Cardiac fibroblast (primary cell): ENCODE data around the gene MFAP2.
"Not testable (repeated sequence)": the region's sequence is repeated elsewhere in the genome, so short reads cannot be mapped to it uniquely, and the experiment has no call there.

Source experiments
- DNase-seq, 2 donors: peaks; one replicate each; pipeline versions ENCODE4 v3.0.0 to v3.0.0-alpha.2; 2010; ENCODE audit warnings: low read depth in 2 of 2
- H3K4me3 ChIP-seq, 2 donors: replicated peaks in 1 of 2; 1 replicate in 1 of 2; 2 replicates in 1 of 2; pipeline ENCODE4 v1.5.1; 2011; ENCODE audit warnings: low read depth in 2 of 2, low read length in 2 of 2, mild to moderate bottlenecking in 2 of 2, moderate library complexity in 1 of 2
- TF ChIP-seq, protein P1 (sequence below): IDR thresholded peaks from one replicate; pipeline ENCODE4 v1.5.1; 2011; ENCODE audit warnings: low read depth, mild to moderate bottlenecking, low read length, inconsistent platforms

The MFAP2 gene

GRCh38 chr1:16956775-16957174 is 23.6 kb downstream of the MFAP2 start:
- TF ChIP-seq, protein P1, sequence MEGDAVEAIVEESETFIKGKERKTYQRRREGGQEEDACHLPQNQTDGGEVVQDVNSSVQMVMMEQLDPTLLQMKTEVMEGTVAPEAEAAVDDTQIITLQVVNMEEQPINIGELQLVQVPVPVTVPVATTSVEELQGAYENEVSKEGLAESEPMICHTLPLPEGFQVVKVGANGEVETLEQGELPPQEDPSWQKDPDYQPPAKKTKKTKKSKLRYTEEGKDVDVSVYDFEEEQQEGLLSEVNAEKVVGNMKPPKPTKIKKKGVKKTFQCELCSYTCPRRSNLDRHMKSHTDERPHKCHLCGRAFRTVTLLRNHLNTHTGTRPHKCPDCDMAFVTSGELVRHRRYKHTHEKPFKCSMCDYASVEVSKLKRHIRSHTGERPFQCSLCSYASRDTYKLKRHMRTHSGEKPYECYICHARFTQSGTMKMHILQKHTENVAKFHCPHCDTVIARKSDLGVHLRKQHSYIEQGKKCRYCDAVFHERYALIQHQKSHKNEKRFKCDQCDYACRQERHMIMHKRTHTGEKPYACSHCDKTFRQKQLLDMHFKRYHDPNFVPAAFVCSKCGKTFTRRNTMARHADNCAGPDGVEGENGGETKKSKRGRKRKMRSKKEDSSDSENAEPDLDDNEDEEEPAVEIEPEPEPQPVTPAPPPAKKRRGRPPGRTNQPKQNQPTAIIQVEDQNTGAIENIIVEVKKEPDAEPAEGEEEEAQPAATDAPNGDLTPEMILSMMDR = no peak
- no peak overlapping the region for H3K4me3 ChIP-seq
- no peak for DNase-seq

- TF ChIP-seq, protein P1 = no peak
- no peak for DNase-seq
These were observed 25.2 kb downstream of the MFAP2 start for GRCh38 chr1:16955186-16955585.

GRCh38 chr1:16954579-16954978 is 25.8 kb downstream of the MFAP2 start:
- no peak overlapping the region for H3K4me3 ChIP-seq
- no peak for DNase-seq
- TF ChIP-seq, protein P1 = no peak

More at GRCh38 chr1:16955186-16955585, 25.2 kb downstream of the MFAP2 start:
- no peak overlapping the region for H3K4me3 ChIP-seq

GRCh38 chr1:16952376-16952775 is 28.0 kb downstream of the MFAP2 start:
- not testable (repeated sequence) for DNase-seq, H3K4me3 ChIP-seq

GRCh38 chr1:16949026-16949425 is 31.4 kb downstream of the MFAP2 start:
- DNase-seq = peak; percentile 58 to 76
- H3K4me3 ChIP-seq = not testable (repeated sequence)

DNA sequence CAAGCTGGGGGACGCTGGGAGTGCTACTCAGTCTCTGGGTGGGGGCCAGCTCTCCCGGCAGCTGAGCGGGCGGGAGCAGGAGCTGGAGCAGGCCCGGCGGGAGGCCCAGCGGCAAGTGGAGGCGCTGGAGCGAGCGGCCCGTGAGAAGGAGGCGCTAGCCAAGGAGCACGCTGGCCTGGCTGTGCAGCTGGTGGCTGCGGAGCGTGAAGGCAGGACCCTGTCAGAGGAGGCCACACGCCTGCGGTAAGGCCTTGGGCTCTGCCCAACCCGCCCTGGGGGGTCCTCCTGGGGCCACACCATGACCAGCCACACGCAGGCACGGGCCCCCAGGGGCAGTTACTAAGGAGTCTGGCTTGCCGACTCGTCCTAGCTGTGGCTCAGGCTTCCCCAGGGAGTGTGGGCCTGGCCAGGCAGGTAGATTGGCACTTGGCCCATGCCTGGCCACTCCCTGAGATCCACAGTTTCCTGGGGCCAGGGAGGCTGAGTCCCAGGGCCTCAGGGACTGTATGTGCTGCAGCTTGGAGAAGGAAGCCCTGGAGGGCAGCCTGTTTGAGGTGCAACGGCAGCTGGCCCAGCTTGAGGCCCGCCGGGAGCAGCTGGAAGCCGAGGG is 32.0 kb downstream of the MFAP2 start:
- not testable (repeated sequence) for DNase-seq, H3K4me3 ChIP-seq

DNA sequence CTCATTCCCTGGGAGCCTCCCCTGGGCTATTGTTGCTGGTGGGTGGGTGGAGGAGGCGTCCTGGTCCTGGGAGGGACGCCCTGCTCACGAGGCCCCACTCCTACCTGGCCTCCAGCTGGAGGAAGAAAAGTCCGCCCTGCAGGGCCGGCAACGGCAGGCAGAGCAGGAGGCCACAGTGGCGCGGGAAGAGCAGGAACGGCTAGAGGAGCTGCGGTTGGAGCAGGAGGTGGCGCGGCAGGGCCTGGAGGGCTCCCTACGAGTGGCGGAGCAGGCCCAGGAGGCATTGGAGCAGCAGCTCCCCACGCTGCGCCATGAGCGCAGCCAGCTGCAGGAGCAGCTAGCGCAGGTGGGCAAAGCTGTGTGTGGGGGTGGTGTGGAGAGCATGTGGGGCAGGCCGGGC is 33.8 kb downstream of the MFAP2 start:
- DNase-seq = no peak
- TF ChIP-seq, protein P1 = no peak
- H3K4me3 ChIP-seq = no peak overlapping the region

DNA sequence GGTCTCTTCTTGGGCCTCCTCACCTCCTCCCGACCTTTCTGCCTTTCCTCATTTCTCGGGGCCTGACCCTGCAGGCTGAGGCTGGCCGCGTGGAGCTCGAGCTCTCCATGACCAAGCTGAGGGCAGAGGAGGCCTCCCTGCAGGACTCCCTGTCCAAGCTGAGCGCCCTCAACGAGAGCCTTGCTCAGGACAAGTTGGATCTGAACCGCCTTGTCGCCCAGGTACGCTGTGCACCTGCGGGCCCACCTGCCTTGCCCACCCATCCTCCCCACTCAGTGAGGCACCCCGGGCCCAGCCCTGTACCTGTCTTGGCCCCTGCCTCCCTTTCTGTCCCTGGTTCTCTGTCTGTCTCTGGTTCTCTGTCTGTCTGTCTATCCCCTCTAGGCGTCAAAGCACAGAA is 34.2 kb downstream of the MFAP2 start:
- not testable (repeated sequence) for DNase-seq, H3K4me3 ChIP-seq

- DNase-seq, H3K4me3 ChIP-seq: not testable (repeated sequence)
These were observed 34.9 kb downstream of the MFAP2 start for GRCh38 chr1:16945512-16945911.

DNA sequence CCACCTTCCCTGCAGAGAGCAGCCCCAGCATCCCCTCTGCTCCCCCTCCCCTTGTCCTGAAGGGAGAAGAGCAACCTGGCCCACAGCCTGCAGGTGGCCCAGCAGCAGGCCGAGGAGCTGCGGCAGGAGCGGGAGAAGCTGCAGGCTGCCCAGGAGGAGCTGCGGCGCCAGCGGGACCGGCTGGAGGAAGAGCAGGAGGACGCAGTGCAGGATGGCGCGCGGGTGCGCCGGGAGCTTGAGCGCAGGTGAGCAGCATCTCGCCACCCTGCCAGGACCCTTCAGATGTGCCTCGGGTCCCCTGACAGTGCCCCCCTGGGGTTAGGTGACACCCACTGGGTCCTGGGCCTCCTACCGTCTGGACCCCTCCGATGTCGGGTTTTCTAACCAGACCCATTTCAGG is 36.4 kb downstream of the MFAP2 start:
- no peak for DNase-seq
- TF ChIP-seq, protein P1 = no peak
- no peak overlapping the region for H3K4me3 ChIP-seq

DNA sequence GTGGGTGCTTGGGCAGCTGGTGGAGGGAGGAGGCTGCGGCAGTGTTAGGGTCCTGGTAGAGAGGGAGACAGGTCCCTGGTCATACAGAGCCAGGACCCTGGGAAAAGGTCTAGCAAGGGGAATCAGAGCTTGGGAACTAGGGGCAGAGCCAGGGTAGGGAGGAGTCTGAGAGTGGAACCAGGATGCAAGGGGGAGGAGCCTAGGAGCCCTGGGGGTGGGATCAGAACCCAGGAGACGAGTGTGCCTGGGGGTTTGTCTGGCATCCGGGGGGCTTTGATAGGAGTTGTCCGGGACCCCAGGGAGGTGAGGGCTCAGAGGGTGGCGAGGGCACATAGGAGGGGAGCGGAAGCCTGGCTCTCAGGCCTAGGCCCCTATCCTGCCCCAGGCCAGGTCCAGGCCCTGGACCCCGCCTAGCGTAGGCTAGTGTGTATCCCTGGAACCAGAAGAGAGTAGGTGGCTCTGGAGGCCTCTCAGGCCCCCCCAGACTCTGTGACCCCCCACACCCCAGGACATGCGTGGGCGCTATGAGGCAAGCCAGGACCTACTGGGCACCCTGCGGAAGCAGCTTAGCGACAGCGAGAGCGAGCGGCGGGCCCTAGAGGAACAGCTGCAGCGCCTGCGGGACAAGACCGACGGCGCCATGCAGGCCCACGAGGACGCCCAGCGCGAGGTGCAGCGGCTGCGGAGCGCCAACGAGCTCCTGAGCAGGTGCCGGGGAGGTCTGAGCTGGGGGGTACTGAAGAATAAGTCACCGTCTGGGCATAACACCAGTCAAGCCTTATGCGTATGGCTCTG is 40.8 kb downstream of the MFAP2 start:
- not testable (repeated sequence) for DNase-seq, H3K4me3 ChIP-seq
